WTC11 (cell line): ENCODE results near the gene TOR1A. TPM values are rescaled to one million over a fixed set of nuclear protein-coding genes. Genes with fewer than 3 reads are reported as not detected.
A peak's percentile ranks its signal among the peaks of the same experiment; 100 is the strongest.

Source experiments
- ATAC-seq: fragments of 200-7000 bp; cut with Tn5 transposase; 2 replicates; pipeline ENCODE4 v1.10.0; 2021; ENCODE audit warnings: mild to moderate bottlenecking, moderate library complexity
- CTCF ChIA-PET: fragments of 300-600 bp; sonication (Branson Sonifier 250); formaldehyde crosslinking; loops from one replicate; lab custom pipeline; 2021; ENCODE audit warnings: antibody characterized with exemption; lab: Charles Lee
- POLR2A ChIA-PET: fragments of 350-600 bp; sonication (Branson Sonifier 250); formaldehyde crosslinking; loops from one replicate; lab custom pipeline; 2021; ENCODE audit warnings: antibody characterized with exemption; lab: Charles Lee
- DNase-seq: peaks from one replicate; pipeline ENCODE4 v3.0.0; 2021; ENCODE audit warnings: low spot score
- H3K27ac Mint-ChIP-seq: 2 replicates; pipeline ENCODE4 v1.8.0; 2021; ENCODE audit warnings: mixed read lengths
- H3K27me3 Mint-ChIP-seq: 2 replicates; pipeline ENCODE4 v1.8.0; 2021; ENCODE audit warnings: low read depth, mild to moderate bottlenecking, moderate library complexity, mixed read lengths
- H3K36me3 Mint-ChIP-seq: 2 replicates; pipeline ENCODE4 v1.8.0; 2021; ENCODE audit warnings: mixed read lengths
- H3K4me1 Mint-ChIP-seq: 2 replicates; pipeline ENCODE4 v1.8.0; 2022; ENCODE audit warnings: mixed read lengths
- H3K4me3 Mint-ChIP-seq: 2 replicates; pipeline ENCODE4 v1.8.0; 2021; ENCODE audit warnings: mild to moderate bottlenecking, moderate library complexity, mixed read lengths
- H3K9me3 Mint-ChIP-seq: 2 replicates; pipeline ENCODE4 v1.8.0; 2021; ENCODE audit warnings: mixed read lengths
- AFF4 ChIP-seq: sonication (generic); formaldehyde crosslinking; IDR thresholded peaks from 2 replicates; pipeline ENCODE4 v1.8.1; 2023; ENCODE audit warnings: mild to moderate bottlenecking, missing genetic modification reagents, borderline replicate concordance
- CTCF ChIP-seq: fragments of 200-600 bp; IDR thresholded peaks from 2 replicates; pipeline ENCODE4 v1.8.0; 2022; ENCODE audit warnings: antibody characterized with exemption
- GRHL2 ChIP-seq: fragments of 250-450 bp; sonication (Bioruptor Pico); IDR thresholded peaks from 2 replicates; pipeline ENCODE4 v1.8.0; 2022; ENCODE audit warnings: mild to moderate bottlenecking, moderate library complexity; ENCODE audit not compliant: insufficient replicate concordance, severe bottlenecking
- OVOL2 ChIP-seq: fragments of 250-450 bp; sonication (Bioruptor Pico); IDR thresholded peaks from 2 replicates; pipeline ENCODE4 v1.9.0; 2021; ENCODE audit warnings: mild to moderate bottlenecking, borderline replicate concordance
- PRRX2 ChIP-seq: fragments of 250-450 bp; sonication (Bioruptor Pico); IDR thresholded peaks from 2 replicates; pipeline ENCODE4 v1.8.0; 2021; ENCODE audit warnings: mild to moderate bottlenecking
- TP53 ChIP-seq: sonication (generic); formaldehyde crosslinking; IDR thresholded peaks from 2 replicates; pipeline ENCODE4 v1.8.1; 2023; ENCODE audit warnings: mild to moderate bottlenecking, missing genetic modification reagents
- ZNF219 ChIP-seq: sonication (generic); formaldehyde crosslinking; IDR thresholded peaks from 2 replicates; pipeline ENCODE4 v1.8.0; 2023; ENCODE audit warnings: missing genetic modification reagents, mild to moderate bottlenecking, borderline replicate concordance
- ZNF532 ChIP-seq: fragments of 250-450 bp; sonication (Bioruptor Pico); IDR thresholded peaks from 2 replicates; pipeline ENCODE4 v1.9.0; 2021; ENCODE audit warnings: mild to moderate bottlenecking, borderline replicate concordance
- ZSCAN18 ChIP-seq: fragments of 250-450 bp; sonication (Bioruptor Pico); IDR thresholded peaks from 2 replicates; pipeline ENCODE4 v2.1.2; 2022; ENCODE audit warnings: mild to moderate bottlenecking, moderate library complexity
- total RNA-seq: library from RNA; stranded (reverse); gene quantifications from 3 replicates; pipeline ENCODE4 v1.2.3, GENCODE V29; 2021

The TOR1A gene
- total RNA-seq, 1 experiment from 2014 or later = 32.7 TPM

- no peak for TF ChIP-seq ZNF532 (CRISPR knock-in tag)
- TF ChIP-seq ZNF219 = no peak
These were observed 16.1 kb upstream of the TOR1A start (continued) for GRCh38 chr9:129840034-129840433.

- H3K27me3 Mint-ChIP-seq = no peaks in the 10 kb centered on the region
- ChIA-PET POLR2A (no interaction called here), CTCF (interaction anchor here (0.6 kb wide), 1 partner anchor 114 kb away, joined by 3 read pairs; no protein-coding TSS in a partner anchor)
- ATAC-seq (no peak), DNase-seq (no peak)
- TF ChIP-seq AFF4 (CRISPR knock-in tag) = no peak
- no peak for TF ChIP-seq TP53 (CRISPR knock-in tag)
- TF ChIP-seq PRRX2 (CRISPR knock-in tag) = no peak
- no peak for TF ChIP-seq OVOL2 (CRISPR knock-in tag)
- TF ChIP-seq CTCF = no peak
- H3K4me3 Mint-ChIP-seq = no peak overlapping the region
- H3K36me3 Mint-ChIP-seq = no peaks in the 10 kb centered on the region
- no peaks in the 10 kb centered on the region for H3K9me3 Mint-ChIP-seq
- H3K27ac Mint-ChIP-seq = no peak overlapping the region
- peaks cover 62% of the 10 kb centered on the region for H3K4me1 Mint-ChIP-seq
These were observed 15.5 kb upstream of the TOR1A start for GRCh38 chr9:129839324-129840023.

GRCh38 chr9:129838707-129839259, 14.8 kb upstream of the TOR1A start:
- no peaks in the 10 kb centered on the region for H3K27me3 Mint-ChIP-seq
- H3K36me3 Mint-ChIP-seq = no peaks in the 10 kb centered on the region
- ChIA-PET CTCF (interaction anchor here (0.6 kb wide), 1 partner anchor 113 kb away, joined by 3 read pairs; no protein-coding TSS in a partner anchor), POLR2A (no interaction called here)
- no peak for TF ChIP-seq ZSCAN18
- no peak for TF ChIP-seq PRRX2 (CRISPR knock-in tag)
- no peak for TF ChIP-seq GRHL2 (CRISPR knock-in tag)
- H3K9me3 Mint-ChIP-seq = no peaks in the 10 kb centered on the region
- H3K4me3 Mint-ChIP-seq = no peak overlapping the region
- ATAC-seq (no peak), DNase-seq (no peak)
- H3K4me1 Mint-ChIP-seq = peaks cover 69% of the 10 kb centered on the region
- peak overlapping the region; percentile 62 for H3K27ac Mint-ChIP-seq
